Thymus (tissue), 14 donors: ENCODE measurements around the gene LNP1. TPM values are rescaled to one million over a fixed set of nuclear protein-coding genes. Genes with fewer than 3 reads are reported as not detected.
"Not testable (repeated sequence)": the region's sequence is repeated elsewhere in the genome, so short reads cannot be mapped to it uniquely, and the experiment has no call there.

ENCODE experiments used
- DNase-seq, 9 donors: peaks; one replicate each; pipeline ENCODE4 v3.0.0-alpha.2; 2013; ENCODE audit warnings: low spot score in 9 of 9, low read depth in 6 of 9, missing footprints in 1 of 9
- H3K27ac ChIP-seq, 2 donors: one replicate each; pipeline ENCODE4 v1.5.1; 2013; ENCODE audit warnings: control low read depth in 1 of 2, low read depth in 1 of 2, low read length in 1 of 2, mild to moderate bottlenecking in 1 of 2, moderate library complexity in 1 of 2
- H3K27me3 ChIP-seq, 2 donors: one replicate each; pipeline ENCODE4 v1.5.1; 2013; ENCODE audit warnings: low read length in 1 of 2; ENCODE audit not compliant: control insufficient read depth in 2 of 2, insufficient read depth in 1 of 2
- H3K36me3 ChIP-seq, 2 donors: one replicate each; pipeline ENCODE4 v1.5.1; 2013; ENCODE audit warnings: low read length in 1 of 2, mild to moderate bottlenecking in 1 of 2, moderate library complexity in 1 of 2; ENCODE audit not compliant: control insufficient read depth in 2 of 2, insufficient read depth in 2 of 2
- H3K4me1 ChIP-seq, 2 donors: one replicate each; pipeline ENCODE4 v1.5.1; 2013; ENCODE audit warnings: low read length in 2 of 2; ENCODE audit not compliant: control insufficient read depth in 2 of 2, insufficient read depth in 2 of 2
- H3K4me3 ChIP-seq, 2 donors: one replicate each; pipeline ENCODE4 v1.5.1; 2013; ENCODE audit warnings: low read length in 2 of 2, control low read depth in 1 of 2, mild to moderate bottlenecking in 1 of 2
- H3K9me3 ChIP-seq, 2 donors: one replicate each; pipeline ENCODE4 v1.5.1; 2013; ENCODE audit warnings: low read length in 1 of 2, mild to moderate bottlenecking in 1 of 2; ENCODE audit not compliant: control insufficient read depth in 2 of 2, insufficient read depth in 1 of 2
- WGBS: extraction: QIAGEN DNeasy Blood & Tissue Kit; methylation state at CpG from one replicate; pipeline ENCODE4 v1.1.7; 2013; 5-methylcytosine and 5-hydroxymethylcytosine counted together
- long read RNA-seq, 10 donors: transcript quantifications; one replicate each; lab custom pipeline, GENCODE V29; 2026
- polyA plus RNA-seq: library from polyadenylated mRNA; stranded (reverse); fragments of 200-250 nt; gene quantifications from one replicate; pipeline ENCODE4 v1.2.3, GENCODE V29; 2013
- total RNA-seq: library from RNA; stranded (reverse); fragments of 120-200 nt; gene quantifications from one replicate; pipeline ENCODE4 v1.2.4, GENCODE V29; 2013
- donor health status: healthy.

The LNP1 gene, protein sequence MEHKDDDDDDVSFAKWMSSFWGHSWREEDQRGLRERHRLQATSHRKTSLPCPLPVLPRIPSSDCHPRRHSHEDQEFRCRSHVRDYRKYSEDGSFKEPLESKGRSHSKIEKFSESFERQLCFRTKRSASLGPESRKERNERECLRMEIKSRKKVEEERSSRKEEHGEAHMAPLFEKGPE
- total RNA-seq: 1.7 TPM
- 1.6 TPM for polyA plus RNA-seq
- long read RNA-seq, donor 1: 0 reads
- long read RNA-seq, donor 2: 0 reads
- long read RNA-seq, donor 3, partial matches to known transcripts: 0 of 1 reads
- long read RNA-seq, donor 3, other reads (novel, unspliced or antisense): 0 of 1 reads
- long read RNA-seq, donor 4: 0 reads
- long read RNA-seq, donor 5: 0 reads
- long read RNA-seq, donor 6, partial matches to known transcripts: 0 of 1 reads
- long read RNA-seq, donor 6, other reads (novel, unspliced or antisense): 0 of 1 reads
- long read RNA-seq, donor 7: 0 reads
- long read RNA-seq, donor 8, partial matches to known transcripts: 0 of 1 reads
- long read RNA-seq, donor 8, other reads (novel, unspliced or antisense): 0 of 1 reads
- long read RNA-seq, donor 9: 0 reads
- long read RNA-seq, donor 10, partial matches to known transcripts: 0 of 1 reads
- long read RNA-seq, donor 10, other reads (novel, unspliced or antisense): 0 of 1 reads

DNA sequence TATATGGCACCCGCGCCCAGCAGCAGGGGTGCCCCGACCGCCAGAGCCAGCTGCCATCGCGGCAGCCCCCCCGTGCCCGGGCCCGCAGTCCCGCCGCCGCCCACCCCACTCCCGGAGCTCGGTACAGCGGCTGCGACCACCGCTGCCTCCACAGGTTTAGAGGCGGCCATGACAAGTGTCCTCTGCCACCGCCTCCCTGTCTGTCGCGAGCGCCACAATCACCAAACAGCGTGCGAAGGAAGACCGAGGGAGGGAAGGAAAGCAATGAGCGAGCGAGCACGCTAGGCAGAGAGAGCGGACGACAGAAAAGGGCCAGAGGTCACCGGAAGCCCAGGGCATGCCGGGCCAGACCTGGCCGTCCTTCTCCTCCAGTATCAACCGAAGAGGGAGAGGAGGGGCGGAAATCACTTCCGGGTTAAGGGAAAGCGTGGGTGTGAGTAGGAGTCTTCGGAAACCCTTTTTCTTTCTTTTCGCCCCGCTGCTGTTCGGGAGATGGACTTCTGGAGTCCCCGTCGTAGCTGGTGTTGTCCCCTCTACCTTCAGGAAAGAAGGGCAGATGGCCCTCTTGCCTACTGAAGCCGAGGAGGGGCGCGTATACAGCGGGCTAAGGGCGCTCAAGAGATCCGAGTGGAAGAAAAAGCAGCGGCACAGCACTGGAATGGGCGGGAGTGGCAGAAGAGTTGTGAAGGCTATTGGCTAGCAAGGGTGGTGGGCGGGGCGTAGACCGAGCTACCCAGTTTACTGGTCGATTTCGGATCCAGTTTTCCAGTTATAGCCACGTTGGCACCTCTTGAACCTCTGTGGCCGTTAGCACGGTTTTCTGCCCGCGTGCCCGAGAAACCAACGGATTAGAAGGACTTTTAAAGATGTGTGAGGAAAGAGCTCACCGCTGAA, at the start of gene LNP1, which contains the start of gene TOMM70:
Gene LNP1, plus strand, starts transcription at position 760 of the 894 bp plus-strand sequence. CDS start 28,191 bp downstream, outside the sequence.
Gene TOMM70, minus strand, starts transcription at position 310 of the 894 bp plus-strand sequence. Its CDS starts 140 bp downstream, at position 170.
- peak; percentile 89 to 98 (median 93) for DNase-seq
- WGBS: under 1% methylated on average over 64 of the region's 64 CpGs
- Histone ChIP-seq H3K27me3 (no peaks in the 10 kb centered on the region), H3K36me3 (no peaks in the 10 kb centered on the region), H3K9me3 (no peaks in the 10 kb centered on the region), H3K4me1 (peaks cover 10 to 12% of the 10 kb centered on the region in 2 donors), H3K4me3 (peak within 1 kb of the TSS; percentile 79 to 87), H3K27ac (peak within 1 kb of the TSS; percentile 93 to 96)

DNA sequence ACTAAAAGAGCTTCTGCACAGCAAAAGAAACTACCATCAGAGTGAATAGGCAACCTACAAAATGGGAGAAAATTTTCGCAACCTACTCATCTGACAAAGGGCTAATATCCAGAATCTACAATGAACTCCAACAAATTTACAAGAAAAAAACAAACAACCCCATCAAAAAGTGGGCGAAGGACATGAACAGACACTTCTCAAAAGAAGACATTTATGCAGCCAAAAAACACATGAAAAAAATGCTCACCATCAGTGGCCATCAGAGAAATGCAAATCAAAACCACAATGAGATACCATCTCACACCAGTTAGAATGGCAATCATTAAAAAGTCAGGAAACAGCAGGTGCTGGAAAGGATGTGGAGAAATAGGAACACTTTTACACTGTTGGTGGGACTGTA, 49.6 kb upstream of the LNP1 start:
- WGBS: 100% methylated on average over 1 of the region's 2 CpGs
- peaks cover 10 to 63% of the 10 kb centered on the region in 2 donors for H3K36me3 ChIP-seq
- H3K9me3 ChIP-seq, H3K27ac ChIP-seq, H3K4me1 ChIP-seq, DNase-seq, H3K27me3 ChIP-seq, H3K4me3 ChIP-seq: not testable (repeated sequence)

DNA sequence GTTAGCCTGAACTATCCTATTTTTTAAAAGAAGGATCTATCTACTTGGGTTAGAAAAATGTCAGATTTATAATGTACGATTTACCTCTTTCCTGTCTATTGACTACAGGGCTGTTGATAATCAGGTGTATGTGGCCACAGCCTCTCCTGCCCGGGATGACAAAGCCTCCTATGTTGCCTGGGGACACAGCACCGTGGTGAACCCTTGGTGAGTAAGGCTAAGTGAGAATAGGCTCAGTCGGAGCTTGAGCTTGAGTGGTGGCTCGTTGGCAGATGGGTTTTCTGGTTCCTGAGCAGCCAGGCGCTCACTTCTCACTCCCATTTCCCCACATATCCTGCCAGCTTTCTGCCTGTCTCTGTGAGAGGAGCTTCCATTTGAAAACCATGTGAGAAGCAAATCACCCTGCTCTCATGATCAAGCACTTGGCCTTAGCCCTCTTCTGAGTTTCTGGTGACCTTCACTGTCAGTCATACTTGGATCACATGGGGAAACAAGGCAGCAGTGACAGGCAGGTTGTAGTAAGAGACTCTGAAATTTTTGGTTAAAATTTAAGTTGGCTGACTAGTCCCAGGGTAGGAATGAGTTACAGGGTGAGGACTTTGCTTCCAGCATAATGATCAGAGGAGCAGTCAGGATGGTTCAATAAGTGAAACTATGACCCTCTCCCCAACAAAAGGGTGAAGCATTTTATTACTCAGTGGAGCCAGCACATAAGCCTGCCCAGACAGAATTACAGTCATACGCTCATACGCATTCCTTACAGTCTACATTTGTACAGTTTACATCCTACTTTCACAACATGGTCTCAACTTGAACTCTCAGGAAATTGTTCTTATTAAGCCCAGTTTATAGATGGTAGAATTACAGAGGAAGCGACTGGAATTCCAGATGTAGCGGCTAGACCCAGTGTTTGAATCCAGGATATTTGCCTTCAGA, 48.8 kb upstream of the LNP1 start:
- no peak overlapping the region for H3K27ac ChIP-seq
- 97% methylated on average over 10 of the region's 10 CpGs for WGBS
- no peaks in the 10 kb centered on the region for H3K9me3 ChIP-seq

DNA sequence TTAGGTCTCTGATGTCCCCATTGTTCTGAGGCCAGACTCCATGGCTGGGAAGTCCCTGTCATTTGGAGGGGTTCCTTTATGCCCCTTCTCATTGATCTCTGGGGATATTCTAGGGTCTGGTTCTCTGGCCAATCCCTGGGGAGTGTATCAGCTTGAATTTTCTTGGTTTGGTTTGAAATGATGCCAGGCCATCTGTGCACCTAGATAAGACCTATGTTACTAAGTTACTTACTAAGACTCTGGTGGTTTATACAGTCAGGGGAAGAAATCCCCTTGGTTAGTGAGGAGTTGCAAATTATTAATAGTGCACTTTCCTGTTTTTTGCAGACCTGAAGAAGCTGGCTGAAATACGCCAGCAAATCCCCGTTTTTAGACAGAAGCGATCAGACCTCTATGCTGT, 46.5 kb upstream of the LNP1 start:
- WGBS: 97% methylated on average over 3 of the region's 3 CpGs

More for the DNA sequence above, 48.8 kb upstream of the LNP1 start:
- Histone ChIP-seq H3K4me1 (no peaks in the 10 kb centered on the region), H3K4me3 (no peak overlapping the region), H3K27me3 (no peaks in the 10 kb centered on the region), H3K36me3 (peaks cover 10 to 60% of the 10 kb centered on the region in 2 donors)
- no peak for DNase-seq

DNA sequence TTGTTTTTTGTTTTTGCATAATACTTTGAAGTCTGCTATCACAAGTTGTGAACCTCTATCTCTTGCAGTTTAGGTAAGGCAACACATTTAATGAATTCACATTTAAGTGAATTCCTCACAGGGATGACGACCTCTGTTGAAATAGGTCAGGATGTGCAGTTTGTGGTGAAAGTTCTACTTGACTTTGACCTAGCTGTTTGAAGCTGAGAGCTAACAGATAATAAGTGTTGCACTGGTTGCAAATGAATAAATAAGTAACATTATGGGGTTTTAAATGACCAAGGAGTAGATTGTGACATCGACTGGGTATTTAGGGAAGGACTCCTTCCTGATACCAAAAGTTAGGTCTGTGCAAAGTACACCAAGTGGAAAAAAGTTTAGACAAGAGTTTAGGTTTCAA, 42.9 kb upstream of the LNP1 start:
- Histone ChIP-seq H3K36me3 (peaks cover 6 to 38% of the 10 kb centered on the region in 2 donors), H3K27me3 (no peaks in the 10 kb centered on the region), H3K4me3 (no peak overlapping the region), H3K4me1 (no peaks in the 10 kb centered on the region), H3K27ac (no peak overlapping the region), H3K9me3 (no peaks in the 10 kb centered on the region)
- WGBS: 96% methylated on average over 2 of the region's 2 CpGs
- no peak for DNase-seq

More for the DNA sequence above, 46.5 kb upstream of the LNP1 start:
- Histone ChIP-seq H3K9me3 (no peaks in the 10 kb centered on the region), H3K36me3 (peaks cover 10 to 42% of the 10 kb centered on the region in 2 donors), H3K27me3 (no peaks in the 10 kb centered on the region), H3K4me3 (no peak overlapping the region), H3K27ac (no peak overlapping the region), H3K4me1 (no peaks in the 10 kb centered on the region)
- DNase-seq: no peak

DNA sequence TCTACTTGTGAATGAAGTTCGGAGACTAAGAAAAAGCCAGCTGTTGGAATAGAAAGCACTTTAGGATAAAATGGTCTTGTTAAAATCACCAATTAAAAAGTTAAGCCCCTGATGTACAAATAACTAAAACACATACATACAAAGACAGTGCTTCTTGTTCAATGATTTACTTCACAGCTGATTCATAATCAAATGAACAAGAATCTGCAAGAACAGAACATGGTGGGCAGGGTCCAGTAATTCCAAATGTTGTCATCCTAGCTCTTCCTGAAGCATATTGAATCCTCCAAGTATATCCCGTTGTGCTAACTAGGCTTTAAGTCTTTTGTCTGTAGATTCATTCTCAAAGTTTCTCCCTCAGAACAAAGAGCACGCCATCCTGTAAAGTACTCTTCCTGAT, 42.3 kb upstream of the LNP1 start:
- peaks cover 3 to 37% of the 10 kb centered on the region in 2 donors for H3K36me3 ChIP-seq
- no peaks in the 10 kb centered on the region for H3K9me3 ChIP-seq
- no peak overlapping the region for H3K27ac ChIP-seq
- no peaks in the 10 kb centered on the region for H3K27me3 ChIP-seq
- DNase-seq: no peak
- no peak overlapping the region for H3K4me3 ChIP-seq
- 98% methylated on average over 3 of the region's 3 CpGs for WGBS
- no peaks in the 10 kb centered on the region for H3K4me1 ChIP-seq

DNA sequence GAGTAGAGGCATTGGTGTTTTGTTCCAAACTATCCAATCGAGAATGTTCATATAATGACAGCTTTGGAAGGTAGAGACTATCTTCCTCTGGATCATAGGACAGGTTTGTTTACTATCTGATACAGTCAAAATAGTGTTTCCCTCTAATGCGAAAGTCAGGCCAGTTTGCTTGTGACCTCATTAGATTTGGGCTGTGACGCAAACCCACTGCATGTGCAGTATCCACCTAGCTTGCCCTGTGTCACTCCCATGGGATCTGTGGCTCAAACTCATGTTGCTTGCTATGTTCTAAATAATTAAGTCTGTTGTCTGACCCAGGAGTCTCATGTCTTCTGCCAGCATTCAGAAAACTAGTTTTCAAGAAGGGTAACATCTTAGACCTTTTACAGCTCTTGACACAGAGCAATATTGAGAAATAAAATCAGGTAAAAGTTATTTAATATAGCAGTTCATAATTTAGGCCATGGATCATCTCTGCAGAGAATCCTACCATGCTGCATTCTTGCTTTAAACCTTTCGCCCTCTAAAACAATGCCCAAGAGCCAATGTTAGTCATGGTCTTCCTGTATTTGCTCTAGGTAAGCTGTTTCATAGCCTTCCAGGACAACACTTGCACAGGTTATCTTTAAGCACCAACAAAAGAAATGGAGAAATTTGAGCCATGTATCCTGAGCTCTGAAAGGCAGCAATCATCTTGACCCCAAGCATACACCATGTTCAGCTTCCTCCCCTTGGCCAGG, 40.4 kb upstream of the LNP1 start:
- no peaks in the 10 kb centered on the region for H3K4me1 ChIP-seq
- H3K27me3 ChIP-seq: no peaks in the 10 kb centered on the region
- WGBS: 87% methylated on average over 4 of the region's 4 CpGs
- H3K36me3 ChIP-seq: peaks cover under 1 to 35% of the 10 kb centered on the region in 2 donors
- H3K4me3 ChIP-seq: no peak overlapping the region
- H3K27ac ChIP-seq: no peak overlapping the region
- H3K9me3 ChIP-seq: no peaks in the 10 kb centered on the region
- DNase-seq: no peak
